Psoas muscle (tissue), 8 donors: ENCODE measurements around the gene SH2D3C. TPM values are rescaled to one million over a fixed set of nuclear protein-coding genes. Genes with fewer than 3 reads are reported as not detected.

Experiments
- ATAC-seq, 4 donors: fragments of 200-7000 bp; cut with Tn5 transposase; one replicate each; pipeline ENCODE4 v1.9.1; 2020; ENCODE audit warnings: moderate library complexity in 3 of 4, mild to moderate bottlenecking in 2 of 4
- DNase-seq, 2 donors: peaks; one replicate each; pipeline ENCODE4 v3.0.0-alpha.2; 2020
- H3K27ac ChIP-seq: fragments of 200-600 bp; one replicate; pipeline ENCODE4 v1.8.0; 2022
- H3K27me3 ChIP-seq, 3 donors: fragments of 200-600 bp in 1 of 3; one replicate each; pipeline versions ENCODE4 v1.6.1 to v1.8.0; 2013 to 2022; ENCODE audit warnings: low read length in 2 of 3, mild to moderate bottlenecking in 2 of 3, moderate library complexity in 1 of 3; ENCODE audit not compliant: insufficient read depth in 3 of 3
- H3K36me3 ChIP-seq, 2 donors: fragments of 200-600 bp in 1 of 2; one replicate each; pipeline versions ENCODE4 v1.6.1 to v1.8.0; 2013 to 2022; ENCODE audit warnings: low read depth in 1 of 2, mild to moderate bottlenecking in 1 of 2, moderate library complexity in 1 of 2; ENCODE audit not compliant: insufficient read depth in 1 of 2
- H3K4me1 ChIP-seq: fragments of 200-600 bp; one replicate; pipeline ENCODE4 v1.8.0; 2022
- H3K4me3 ChIP-seq: fragments of 200-600 bp; one replicate; pipeline ENCODE4 v1.8.0; 2022; ENCODE audit warnings: mild to moderate bottlenecking
- H3K9me3 ChIP-seq: fragments of 200-600 bp; one replicate; pipeline ENCODE4 v1.8.0; 2022
- CTCF ChIP-seq: fragments of 200-600 bp; IDR thresholded peaks from one replicate; pipeline ENCODE4 v1.8.0; 2022; ENCODE audit warnings: antibody characterized with exemption
- WGBS, 3 donors: extraction: QIAGEN DNeasy Blood & Tissue Kit; methylation state at CpG; one replicate each; pipeline versions ENCODE4 v1.1.6 to v1.1.7; 2013; 5-methylcytosine and 5-hydroxymethylcytosine counted together
- intact Hi-C, 2 donors: fragments of 100-400 bp; cut with DNase I; formaldehyde crosslinking; loops; one replicate each; pipeline versions ENCODE4 v1.11.0 to v1.14.2; 2022
- polyA plus RNA-seq, 3 donors: library from polyadenylated mRNA; stranded (reverse); fragments of 200-250 nt; gene quantifications; one replicate each; pipeline ENCODE4 v1.2.3, GENCODE V29; 2013
- total RNA-seq, 4 donors: library from RNA; stranded (reverse); fragmentation: NEBNext Ultra II Directional in 2 of 4; extraction: Animal tissue kit (Norgen Biotek cat#: 25700) in 2 of 4; gene quantifications; one replicate each; pipeline versions ENCODE4 v1.2.1 to v1.2.4, GENCODE V29; 2021 to 2023
- donor health status: healthy with polysubstance abuse.
- donor health status: DM: no; HTN: no; CAD: no; lungs with moderate emphysema.
- donor health status: Bipolar disorder and iron deficiency.
- donor health status: healthy.
- donor health status: DM: yes; HTN: yes; CAD: no.
- donor health status: DM: no; HTN: no; CAD: no.
- donor health status: DM: no; HTN: no; CAD: no.
- donor health status: DM: yes; HTN: yes; CAD: no.

SH2D3C gene
- total and polyA plus RNA-seq, 7 donors = 5.3 to 12.0 (median 10.0) TPM

DNA sequence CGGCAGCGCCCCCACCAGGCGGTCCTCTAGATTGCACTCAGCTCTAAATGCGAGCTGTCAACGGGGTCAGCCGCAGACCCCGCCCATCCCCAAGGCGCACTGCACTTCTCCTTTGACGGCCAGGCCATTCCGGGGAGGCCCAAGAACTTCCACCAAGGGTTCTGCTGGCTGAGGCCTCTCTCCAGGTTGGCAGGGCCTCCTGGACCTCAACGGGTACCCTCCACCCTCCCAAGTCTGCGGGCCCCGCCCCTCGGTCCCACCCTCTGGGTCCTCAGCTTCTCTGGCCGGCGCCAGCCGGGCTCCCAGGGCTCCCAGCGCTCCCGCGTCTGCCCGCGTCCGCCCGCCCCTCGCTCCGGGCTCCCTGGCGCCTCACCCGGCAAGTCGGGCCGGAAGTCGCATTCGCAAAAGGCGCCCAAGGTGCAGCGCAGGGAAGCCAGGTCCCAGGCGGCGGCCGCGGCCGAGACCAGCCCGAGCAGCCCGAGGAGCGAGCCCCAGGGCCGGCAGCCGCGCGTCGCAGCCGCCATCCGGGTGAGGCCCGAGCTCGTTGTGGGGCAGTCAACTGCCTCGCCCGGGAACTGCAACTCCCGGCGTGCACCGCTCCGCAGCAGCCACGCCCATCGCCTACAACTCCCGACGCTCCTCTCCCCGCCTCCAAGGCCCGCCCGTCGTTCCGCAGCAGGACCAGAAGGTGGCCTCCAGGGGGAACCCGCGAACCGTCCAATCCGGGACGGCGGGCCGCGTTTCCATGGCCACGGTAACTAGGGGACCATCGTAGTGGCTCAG is 43.5 kb downstream of the SH2D3C start, which contains the start of gene TOR2A:
TSS of gene TOR2A (minus strand) at position 548 of the 783 bp plus-strand sequence. CDS start at position 524, 24 bp downstream.
- 0 to 1% (median 0%) methylated on average over 54 to 76 of the region's 76 CpGs for WGBS, 3 donors
- intact Hi-C loops = loop anchor here (1.0 to 5.0 kb wide), 7 partner anchors 50 to 233 kb away; partner anchors contain the start of genes ST6GALNAC4 (in 1 of the 2) and STXBP1 (in 1 of the 2)
- peak; percentile 95 to 96 (median 95) for ATAC-seq

GRCh38 chr9:127734247-127734746 is 44.2 kb downstream of the SH2D3C start:
- H3K4me1 ChIP-seq = peaks cover 11% of the 10 kb centered on the region
- peak overlapping the region; percentile 99 for H3K27ac ChIP-seq
- no peaks in the 10 kb centered on the region for H3K9me3 ChIP-seq
- no peak for ATAC-seq
- H3K4me3 ChIP-seq = peak overlapping the region; percentile 97
- H3K36me3 ChIP-seq = peaks cover 0 to 42% of the 10 kb centered on the region in 2 donors
- peaks cover 0 to 1% (median 0%) of the 10 kb centered on the region in 3 donors for H3K27me3 ChIP-seq
- no peak for TF ChIP-seq CTCF
- peak in 1 of 2 donors; percentile 69 for DNase-seq
- 39 to 53% (median 45%) methylated on average over 22 of the region's 22 CpGs for WGBS, 3 donors
- intact Hi-C loops = loop anchor here (1.0 to 5.0 kb wide), 5 partner anchors 51 to 232 kb away; partner anchors contain the start of gene STXBP1 (in 1 of the 2)

More for the DNA sequence above, 43.5 kb downstream of the SH2D3C start, which contains the start of gene TOR2A:
- Histone ChIP-seq H3K36me3 (peaks cover 0 to 46% of the 10 kb centered on the region in 2 donors), H3K4me3 (peak within 1 kb of the TSS; percentile 97), H3K27me3 (peaks cover 0 to 1% (median 0%) of the 10 kb centered on the region in 3 donors), H3K9me3 (no peaks in the 10 kb centered on the region), H3K4me1 (peaks cover 13% of the 10 kb centered on the region), H3K27ac (peak within 1 kb of the TSS; percentile 99)
- peak; percentile 99 for DNase-seq
- peak; percentile 97 for TF ChIP-seq CTCF

GRCh38 chr9:127733614-127734013 is 44.9 kb downstream of the SH2D3C start:
- Histone ChIP-seq H3K9me3 (no peaks in the 10 kb centered on the region), H3K36me3 (peaks cover 0 to 38% of the 10 kb centered on the region in 2 donors), H3K27me3 (peaks cover 0 to 1% (median 0%) of the 10 kb centered on the region in 3 donors), H3K4me1 (peaks cover 11% of the 10 kb centered on the region), H3K27ac (no peak overlapping the region), H3K4me3 (peak overlapping the region; percentile 97)
- intact Hi-C loops = loop anchor here (1.0 to 5.0 kb wide), 5 partner anchors 51 to 231 kb away; partner anchors contain the start of gene STXBP1 (in 1 of the 2)
- ATAC-seq (no peak), DNase-seq (no peak)
- no peak for TF ChIP-seq CTCF
- 76 to 92% (median 81%) methylated on average over 2 of the region's 2 CpGs for WGBS, 3 donors

- no peak overlapping the region for H3K4me3 ChIP-seq
- H3K4me1 ChIP-seq = peaks cover 11% of the 10 kb centered on the region
- H3K36me3 ChIP-seq = peaks cover 0 to 31% of the 10 kb centered on the region in 2 donors
- ATAC-seq = no peak
- peaks cover 0 to 1% (median 0%) of the 10 kb centered on the region in 3 donors for H3K27me3 ChIP-seq
- no peak overlapping the region for H3K27ac ChIP-seq
- WGBS, 3 donors = 86 to 92% (median 90%) methylated on average over 21 of the region's 21 CpGs
- intact Hi-C loops = loop anchor here (5.0 kb wide), 3 partner anchors 120 to 230 kb away; partner anchors contain the start of gene STXBP1 (in 1 of the 2)
- TF ChIP-seq CTCF = no peak
- DNase-seq = no peak
- no peaks in the 10 kb centered on the region for H3K9me3 ChIP-seq
Measured at GRCh38 chr9:127732444-127732843, 46.0 kb downstream of the SH2D3C start.
